ENCODE data around the gene GSX1. TPM values are rescaled to one million over a fixed set of nuclear protein-coding genes. Genes with fewer than 3 reads are reported as not detected.

The GSX1 gene
- total RNA-seq = not detected in 2 replicates

GRCh38 chr13:27792393-27793218 is at the start of gene GSX1:
Gene GSX1, plus strand, starts transcription at chr13:27792483. Its CDS starts 208 bp downstream, at chr13:27792691.

Other genes with a start within 250 kb of the GSX1 start
- 3.4 and 3.5 TPM in 2 replicates for gene LNX2, start 172.0 kb upstream of the GSX1 start, total RNA-seq
- 65.4 and 93.4 TPM in 2 replicates for gene POLR1D, start 170.6 kb upstream of the GSX1 start, total RNA-seq
- not detected in 2 replicates for gene PDX1, start 127.5 kb downstream of the GSX1 start, total RNA-seq
- gene CDX2, start 176.8 kb downstream of the GSX1 start, total RNA-seq = not detected in 2 replicates
- not detected in 2 replicates for gene URAD, start 196.2 kb downstream of the GSX1 start, total RNA-seq